SU-DHL-6 (cell line): ENCODE results near the gene C11orf24.

Source experiments
- CTCF ChIP-seq: fragments of 200-600 bp; sonication (generic); IDR thresholded peaks from one replicate; pipeline ENCODE4 v1.5.1; 2017; ENCODE audit warnings: antibody characterized with exemption, mild to moderate bottlenecking, low read length, moderate library complexity; ENCODE audit not compliant: insufficient read depth, poor library complexity, severe bottlenecking
- EZH2phosphoT487 ChIP-seq: fragments of 200-600 bp; sonication (generic), shearing (Covaris generic); conservative IDR thresholded peaks from 2 replicates; pipeline ENCODE4 v1.6.1; 2018; ENCODE audit warnings: mild to moderate bottlenecking, antibody characterized with exemption, low read length, moderate library complexity, mixed read lengths

DNA sequence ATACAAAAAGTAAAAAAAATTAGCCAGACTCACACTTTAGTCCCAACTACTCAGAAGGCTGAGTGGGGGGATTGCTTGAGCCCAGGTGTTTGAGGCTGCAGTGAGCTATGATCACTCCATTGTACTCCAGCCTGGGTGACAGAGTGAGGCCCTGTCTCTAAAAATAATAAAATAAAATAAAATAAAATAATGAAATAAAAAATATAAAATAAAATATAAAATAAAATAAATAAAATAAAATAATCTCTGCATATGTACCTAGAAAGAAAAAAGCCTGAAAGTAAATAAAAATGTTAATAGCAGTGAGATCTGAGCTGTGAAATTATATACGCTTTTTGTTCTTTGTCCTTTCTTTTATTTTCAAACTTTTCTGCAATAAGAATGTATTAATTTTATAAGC, 23.5 kb upstream of the C11orf24 start:
- TF ChIP-seq CTCF (no peak), EZH2phosphoT487 (no peak)
